Astrocyte of the cerebellum (primary cell): ENCODE measurements around the gene GTF2IRD1.
"Not testable (repeated sequence)": the region's sequence is repeated elsewhere in the genome, so short reads cannot be mapped to it uniquely, and the experiment has no call there.

Experiments used
- DNase-seq: peaks from one replicate; pipeline ENCODE4 v3.0.0-alpha.2; 2011; ENCODE audit warnings: low read depth
- H3K4me3 ChIP-seq: 2 replicates; pipeline ENCODE4 v1.5.1; 2011; ENCODE audit warnings: mild to moderate bottlenecking, low read depth, low read length, moderate library complexity
- in situ Hi-C: cut with HindIII; loops from 2 replicates; pipeline ENCODE4 v1.10.0; 2017; ENCODE audit warnings: low sequenced_read_pairs
- TF ChIP-seq, protein P1 (sequence below): IDR thresholded peaks from 2 replicates; pipeline ENCODE4 v1.5.1; 2012; ENCODE audit warnings: low read length, low read depth, moderate library complexity, mild to moderate bottlenecking; ENCODE audit errors: missing control alignments

GTF2IRD1 gene

DNA sequence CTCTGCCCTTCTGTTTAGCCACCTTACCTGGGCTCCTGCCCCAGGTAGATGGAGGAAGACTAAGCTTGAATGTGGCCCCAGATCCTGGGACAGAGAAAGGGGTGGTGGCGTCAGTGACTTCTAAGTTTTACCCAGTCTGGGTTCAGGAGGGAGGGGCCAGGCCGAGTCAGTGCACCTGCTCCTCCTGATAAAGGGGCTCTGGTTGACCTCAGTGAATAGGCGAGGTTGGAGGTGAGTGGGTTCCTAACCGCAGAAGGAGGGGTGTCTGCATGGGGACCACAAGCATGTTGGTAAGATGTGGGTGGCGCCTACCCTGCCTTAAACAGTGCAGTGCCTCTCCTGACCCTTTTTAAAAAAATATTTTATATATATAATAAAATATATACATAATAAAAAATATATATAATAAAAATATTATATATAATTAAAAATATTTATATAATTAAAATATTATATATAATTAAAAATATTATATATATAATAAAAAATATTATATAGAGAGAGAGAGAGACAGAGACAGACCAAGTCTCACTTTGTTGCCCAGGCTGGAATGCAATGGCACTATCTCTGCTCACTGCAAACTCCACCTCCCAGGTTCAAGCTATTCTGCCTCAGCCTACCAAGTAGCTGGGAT, 106.5 kb downstream of the GTF2IRD1 start:
- TF ChIP-seq, protein P1, sequence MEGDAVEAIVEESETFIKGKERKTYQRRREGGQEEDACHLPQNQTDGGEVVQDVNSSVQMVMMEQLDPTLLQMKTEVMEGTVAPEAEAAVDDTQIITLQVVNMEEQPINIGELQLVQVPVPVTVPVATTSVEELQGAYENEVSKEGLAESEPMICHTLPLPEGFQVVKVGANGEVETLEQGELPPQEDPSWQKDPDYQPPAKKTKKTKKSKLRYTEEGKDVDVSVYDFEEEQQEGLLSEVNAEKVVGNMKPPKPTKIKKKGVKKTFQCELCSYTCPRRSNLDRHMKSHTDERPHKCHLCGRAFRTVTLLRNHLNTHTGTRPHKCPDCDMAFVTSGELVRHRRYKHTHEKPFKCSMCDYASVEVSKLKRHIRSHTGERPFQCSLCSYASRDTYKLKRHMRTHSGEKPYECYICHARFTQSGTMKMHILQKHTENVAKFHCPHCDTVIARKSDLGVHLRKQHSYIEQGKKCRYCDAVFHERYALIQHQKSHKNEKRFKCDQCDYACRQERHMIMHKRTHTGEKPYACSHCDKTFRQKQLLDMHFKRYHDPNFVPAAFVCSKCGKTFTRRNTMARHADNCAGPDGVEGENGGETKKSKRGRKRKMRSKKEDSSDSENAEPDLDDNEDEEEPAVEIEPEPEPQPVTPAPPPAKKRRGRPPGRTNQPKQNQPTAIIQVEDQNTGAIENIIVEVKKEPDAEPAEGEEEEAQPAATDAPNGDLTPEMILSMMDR = no peak
- no peak overlapping the region for H3K4me3 ChIP-seq
- DNase-seq = no peak
- in situ Hi-C loops = no loop called here

DNA sequence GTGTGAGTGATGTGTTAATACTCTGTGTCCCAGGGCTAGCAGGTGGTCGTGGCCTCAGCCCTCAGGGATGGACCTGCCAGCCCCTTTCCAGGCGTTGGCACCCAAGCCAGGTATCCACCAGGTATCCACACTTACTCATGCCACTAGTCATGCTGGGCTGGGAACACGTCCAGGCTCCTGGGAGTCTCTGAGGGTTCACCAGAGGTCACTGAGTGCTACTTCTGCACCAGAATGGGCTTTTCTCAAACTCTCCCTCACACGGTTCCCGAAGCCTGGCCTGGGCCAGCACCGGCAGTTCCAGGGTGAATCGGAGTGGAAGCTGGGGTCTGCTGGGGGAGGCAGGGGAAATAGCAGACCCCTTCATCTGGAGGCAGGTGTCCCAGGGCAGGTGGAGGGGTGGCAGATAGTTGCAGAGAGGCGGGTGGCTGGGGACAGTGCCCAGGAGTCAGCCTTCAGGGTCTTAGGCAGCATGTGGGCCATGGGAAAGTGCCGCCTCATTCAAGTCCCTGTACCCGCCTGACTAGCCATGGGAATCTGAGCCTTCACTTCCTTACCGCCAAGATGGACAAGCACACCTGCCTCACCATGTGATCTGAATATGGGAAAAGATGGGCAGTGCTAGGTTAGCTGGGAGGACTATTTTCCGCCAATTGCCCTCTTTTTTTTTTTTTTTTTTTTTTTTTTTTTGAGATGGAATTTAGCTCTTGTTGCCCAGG, 108.3 kb downstream of the GTF2IRD1 start:
- no peak for DNase-seq
- no peak overlapping the region for H3K4me3 ChIP-seq
- in situ Hi-C loops = no loop called here
- TF ChIP-seq, protein P1 = no peak

DNA sequence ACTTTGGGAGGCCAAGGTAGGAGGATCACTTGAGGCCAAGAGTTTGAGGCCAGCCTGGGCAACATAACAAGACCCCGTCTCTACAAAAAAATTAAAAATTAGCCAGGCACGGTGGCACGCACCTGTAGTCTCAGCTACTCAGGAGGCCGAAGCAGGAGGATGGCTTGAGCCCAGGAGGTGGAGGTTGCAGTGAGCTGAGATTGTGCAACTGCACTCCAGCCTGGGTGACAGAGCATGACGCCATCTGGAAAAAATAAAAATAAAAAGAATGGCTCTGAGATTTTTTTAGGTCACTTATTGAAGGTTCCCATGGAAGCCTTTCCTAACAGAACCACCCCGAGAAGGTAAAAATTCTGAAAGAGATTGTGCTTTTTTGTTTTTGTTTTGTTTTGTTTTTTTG, 109.9 kb downstream of the GTF2IRD1 start:
- DNase-seq, in situ Hi-C loops, H3K4me3 ChIP-seq: not testable (repeated sequence)

- TF ChIP-seq, protein P1 = no peak
- no peak overlapping the region for H3K4me3 ChIP-seq
- no peak for DNase-seq
- in situ Hi-C loops = no loop called here
Measured at GRCh38 chr7:74567318-74567668, 113.6 kb downstream of the GTF2IRD1 start.

DNA sequence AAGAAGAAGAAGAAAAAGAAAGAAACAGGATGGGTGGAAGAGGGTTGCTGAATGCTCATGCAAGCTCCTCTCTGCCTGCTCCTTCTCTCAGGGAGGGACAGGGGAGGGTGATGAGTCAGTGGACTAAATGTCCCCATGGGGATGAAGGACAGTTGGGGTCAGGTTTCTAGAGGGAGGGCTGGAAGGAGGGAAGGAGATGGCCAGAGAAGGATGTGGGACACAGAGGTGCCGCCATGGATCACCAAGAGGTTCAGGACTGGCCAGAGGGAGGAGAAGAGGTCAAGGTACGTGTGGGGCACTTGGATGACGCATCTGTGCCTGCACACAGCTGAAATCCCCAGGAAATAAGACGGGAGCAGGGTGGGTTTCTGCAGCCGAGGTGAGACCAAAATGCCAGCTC, 115.0 kb downstream of the GTF2IRD1 start:
- in situ Hi-C loops = no loop called here
- H3K4me3 ChIP-seq = no peak overlapping the region
- TF ChIP-seq, protein P1 = no peak
- no peak for DNase-seq

- TF ChIP-seq, protein P1 = no peak
- in situ Hi-C loops = no loop called here
- no peak for DNase-seq
- H3K4me3 ChIP-seq = no peak overlapping the region
Measured at GRCh38 chr7:74569501-74570075, 115.9 kb downstream of the GTF2IRD1 start.

DNA sequence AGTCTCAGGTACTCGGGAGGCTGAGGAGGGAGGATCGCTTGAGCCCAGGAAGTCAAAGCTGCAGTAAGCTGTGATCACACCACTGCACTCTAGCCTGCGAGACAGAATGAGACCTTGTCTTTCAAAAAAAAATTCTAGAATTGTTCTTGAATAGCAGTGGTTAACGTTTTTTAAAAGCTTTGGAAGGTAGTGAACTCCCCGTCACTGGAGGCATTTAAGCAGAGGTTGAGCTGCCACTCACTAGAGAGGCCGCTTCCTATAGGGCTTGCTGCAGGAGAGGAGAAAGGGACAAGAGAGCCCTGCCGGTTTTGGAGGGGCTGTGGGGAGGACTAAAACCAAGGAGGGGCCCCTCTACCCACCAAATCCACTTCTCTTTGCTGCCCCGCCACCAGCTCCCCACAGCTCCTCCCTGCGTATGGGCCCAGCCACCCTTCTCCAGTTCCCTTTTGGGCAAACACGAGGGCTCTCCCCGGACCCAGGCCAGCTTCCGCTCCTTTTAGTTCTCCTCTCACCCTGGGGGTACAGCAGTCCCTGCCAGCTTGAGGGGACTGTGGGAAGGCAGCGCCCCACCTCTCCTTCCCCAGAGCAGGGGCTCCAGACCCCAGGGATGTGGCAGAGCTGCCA, 116.9 kb downstream of the GTF2IRD1 start:
- H3K4me3 ChIP-seq = no peak overlapping the region
- no peak for DNase-seq
- TF ChIP-seq, protein P1 = no peak
- in situ Hi-C loops = no loop called here
